Liver (tissue), 3 donors: ENCODE measurements around the gene JAK1.

Experiments
- CTCF ChIP-seq: fragments of 150-350 bp; IDR thresholded peaks from 2 replicates; pipeline ENCODE4 v1.5.1; 2017; ENCODE audit warnings: improper control_type of control experiment, low read depth, low read length; ENCODE audit not compliant: missing input control
- RAD21 ChIP-seq, 2 donors: IDR thresholded peaks; 2 replicates each; pipeline ENCODE4 v1.6.1; 2016; ENCODE audit warnings: antibody characterized with exemption in 2 of 2, mild to moderate bottlenecking in 2 of 2
- RXRA ChIP-seq, 2 donors: IDR thresholded peaks; 2 replicates each; pipeline ENCODE4 v1.6.1; 2017 to 2018; ENCODE audit warnings: antibody characterized with exemption in 2 of 2, mild to moderate bottlenecking in 1 of 2
- TAF1 ChIP-seq: conservative IDR thresholded peaks from 2 replicates; pipeline ENCODE4 v1.6.1; 2016; ENCODE audit warnings: antibody characterized with exemption, mild to moderate bottlenecking
- TF ChIP-seq, protein P1 (sequence below): IDR thresholded peaks from 2 replicates; pipeline ENCODE4 v1.6.1; 2016; ENCODE audit warnings: antibody characterized with exemption, mild to moderate bottlenecking
- donor health status: healthy.
- donor health status: healthy.

GRCh38 chr1:64917907-64918306, 48.4 kb downstream of the JAK1 start:
- no peak for TF ChIP-seq RXRA (IDR thresholded peaks at IDR 0.05)
- TF ChIP-seq CTCF: no peak
- TF ChIP-seq, protein P1, sequence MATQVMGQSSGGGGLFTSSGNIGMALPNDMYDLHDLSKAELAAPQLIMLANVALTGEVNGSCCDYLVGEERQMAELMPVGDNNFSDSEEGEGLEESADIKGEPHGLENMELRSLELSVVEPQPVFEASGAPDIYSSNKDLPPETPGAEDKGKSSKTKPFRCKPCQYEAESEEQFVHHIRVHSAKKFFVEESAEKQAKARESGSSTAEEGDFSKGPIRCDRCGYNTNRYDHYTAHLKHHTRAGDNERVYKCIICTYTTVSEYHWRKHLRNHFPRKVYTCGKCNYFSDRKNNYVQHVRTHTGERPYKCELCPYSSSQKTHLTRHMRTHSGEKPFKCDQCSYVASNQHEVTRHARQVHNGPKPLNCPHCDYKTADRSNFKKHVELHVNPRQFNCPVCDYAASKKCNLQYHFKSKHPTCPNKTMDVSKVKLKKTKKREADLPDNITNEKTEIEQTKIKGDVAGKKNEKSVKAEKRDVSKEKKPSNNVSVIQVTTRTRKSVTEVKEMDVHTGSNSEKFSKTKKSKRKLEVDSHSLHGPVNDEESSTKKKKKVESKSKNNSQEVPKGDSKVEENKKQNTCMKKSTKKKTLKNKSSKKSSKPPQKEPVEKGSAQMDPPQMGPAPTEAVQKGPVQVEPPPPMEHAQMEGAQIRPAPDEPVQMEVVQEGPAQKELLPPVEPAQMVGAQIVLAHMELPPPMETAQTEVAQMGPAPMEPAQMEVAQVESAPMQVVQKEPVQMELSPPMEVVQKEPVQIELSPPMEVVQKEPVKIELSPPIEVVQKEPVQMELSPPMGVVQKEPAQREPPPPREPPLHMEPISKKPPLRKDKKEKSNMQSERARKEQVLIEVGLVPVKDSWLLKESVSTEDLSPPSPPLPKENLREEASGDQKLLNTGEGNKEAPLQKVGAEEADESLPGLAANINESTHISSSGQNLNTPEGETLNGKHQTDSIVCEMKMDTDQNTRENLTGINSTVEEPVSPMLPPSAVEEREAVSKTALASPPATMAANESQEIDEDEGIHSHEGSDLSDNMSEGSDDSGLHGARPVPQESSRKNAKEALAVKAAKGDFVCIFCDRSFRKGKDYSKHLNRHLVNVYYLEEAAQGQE: no peak
- no peak for TF ChIP-seq TAF1
- no peak for TF ChIP-seq RAD21 (IDR thresholded peaks at IDR 0.05)
